Epithelial cell of prostate (primary cell): Measurements from ENCODE around the gene TIGD4.

Experiments
- DNase-seq: peaks from one replicate; pipeline ENCODE4 v3.0.0-alpha.2; 2011; ENCODE audit warnings: low read depth, low spot score
- H3K27ac ChIP-seq: fragments of 450-650 bp; 2 replicates; pipeline ENCODE4 v1.5.1; 2017; ENCODE audit warnings: mild to moderate bottlenecking

The TIGD4 gene

DNA sequence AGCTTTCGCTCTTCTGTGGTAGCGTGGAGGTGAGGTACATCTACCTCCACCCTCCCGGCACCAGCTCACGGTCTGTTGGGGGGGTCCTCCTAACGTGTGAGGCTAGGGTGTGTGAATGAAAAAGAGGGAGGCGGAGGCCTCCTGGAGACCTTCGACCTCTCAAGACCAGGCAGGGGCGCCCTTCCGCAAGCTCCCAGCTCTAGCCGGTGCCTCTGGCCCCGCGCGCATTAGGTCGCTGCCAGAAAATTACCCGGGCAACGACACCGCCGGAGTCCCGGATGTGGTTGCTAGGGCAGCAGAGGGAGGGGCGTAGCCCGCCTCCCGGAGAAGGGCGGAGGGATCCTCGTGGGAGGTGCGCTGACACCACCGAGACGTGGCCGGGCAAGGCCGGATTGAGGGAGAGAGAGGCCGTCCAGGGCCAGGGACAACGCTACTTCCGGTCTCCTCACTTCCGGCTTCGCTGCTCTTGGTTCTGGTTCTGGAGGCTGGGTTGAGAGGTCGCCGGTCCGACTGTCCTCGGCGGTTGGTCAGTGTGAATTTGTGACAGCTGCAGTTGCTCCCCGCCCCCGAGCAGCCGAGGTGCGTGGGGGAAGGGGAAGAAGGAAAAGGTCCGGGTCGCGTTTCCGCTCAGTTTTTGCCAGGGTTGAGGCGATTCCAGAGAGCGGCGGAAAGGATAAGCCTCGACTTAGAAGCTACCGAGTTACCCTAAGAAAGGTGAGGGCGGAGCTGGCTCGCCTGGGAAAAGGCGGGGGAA is at the start of gene TIGD4, which contains the start of gene ARFIP1:
Gene TIGD4 (minus strand): TSS at position 218 of the 754 bp plus-strand sequence. CDS start 8,726 bp downstream, outside the sequence.
Gene ARFIP1 (plus strand): TSS at position 442 of the 754 bp plus-strand sequence. CDS start 49,680 bp downstream, outside the sequence.
- peak within 1 kb of the TSS; percentile 87 for H3K27ac ChIP-seq
- DNase-seq = peak; percentile 88

DNA sequence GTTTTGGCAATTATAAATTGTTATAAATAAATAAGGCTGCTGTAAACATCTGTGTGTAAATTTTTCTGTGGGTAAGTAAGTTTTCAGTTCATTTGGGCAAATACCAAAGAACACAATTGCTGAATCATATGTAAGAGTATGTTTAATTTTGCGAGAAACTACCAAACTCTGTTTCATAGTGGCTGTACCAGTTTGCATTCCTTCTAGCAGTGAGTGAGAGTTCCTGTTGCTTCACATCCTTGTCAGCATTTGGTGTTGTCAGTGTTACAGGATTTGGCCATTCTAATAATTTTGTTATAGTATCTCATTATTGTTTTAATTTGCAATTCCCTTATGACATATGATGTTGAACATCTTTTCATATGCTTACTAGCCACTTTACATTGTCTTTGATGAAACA is 48.6 kb upstream of the TIGD4 start:
- H3K27ac ChIP-seq = no peak overlapping the region
- DNase-seq = no peak

GRCh38 chr4:152825336-152825735 is 45.8 kb upstream of the TIGD4 start:
- H3K27ac ChIP-seq = no peak overlapping the region
- no peak for DNase-seq

GRCh38 chr4:152824561-152824960 is 45.0 kb upstream of the TIGD4 start:
- no peak overlapping the region for H3K27ac ChIP-seq
- DNase-seq = no peak

DNA sequence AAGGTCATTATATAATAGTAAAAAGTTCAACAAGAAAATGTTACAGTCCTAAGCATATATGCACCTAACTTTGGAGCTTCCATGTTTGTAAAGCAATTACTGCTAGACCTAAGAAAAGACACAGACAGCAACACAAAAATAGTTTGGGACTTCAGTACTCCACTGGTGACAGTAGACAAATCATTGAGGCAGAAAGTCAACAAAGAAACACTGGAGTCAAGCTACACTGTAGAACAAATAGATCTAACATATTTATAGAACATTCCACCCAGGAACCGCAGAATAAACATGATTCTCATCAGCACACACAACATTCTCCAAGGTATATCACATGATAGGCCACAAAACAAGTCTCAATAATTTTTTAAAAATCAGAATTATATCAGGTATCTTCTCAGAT is 42.8 kb upstream of the TIGD4 start:
- DNase-seq = no peak
- no peak overlapping the region for H3K27ac ChIP-seq

DNA sequence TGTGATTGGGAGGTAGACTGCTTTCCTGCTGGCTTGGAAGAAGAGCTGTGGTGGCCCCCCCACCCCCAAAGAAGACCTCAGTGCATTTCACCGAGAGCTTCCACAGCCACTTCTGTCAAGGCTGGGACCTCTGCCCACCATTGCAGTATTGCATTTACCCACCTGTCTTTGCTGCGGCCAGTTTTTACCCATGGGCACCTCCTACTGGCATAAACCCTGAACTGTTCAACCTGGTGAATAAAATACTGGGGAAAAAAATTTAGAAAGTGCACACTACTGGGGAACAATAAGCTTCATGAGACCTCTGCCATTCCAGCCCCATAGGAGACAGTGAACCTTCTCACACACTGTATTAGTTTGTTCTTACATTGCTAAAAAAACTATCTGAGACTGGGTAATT is 40.5 kb upstream of the TIGD4 start:
- no peak for DNase-seq
- H3K27ac ChIP-seq = no peak overlapping the region

GRCh38 chr4:152819026-152819645 is 39.6 kb upstream of the TIGD4 start:
- no peak overlapping the region for H3K27ac ChIP-seq
- no peak for DNase-seq

DNA sequence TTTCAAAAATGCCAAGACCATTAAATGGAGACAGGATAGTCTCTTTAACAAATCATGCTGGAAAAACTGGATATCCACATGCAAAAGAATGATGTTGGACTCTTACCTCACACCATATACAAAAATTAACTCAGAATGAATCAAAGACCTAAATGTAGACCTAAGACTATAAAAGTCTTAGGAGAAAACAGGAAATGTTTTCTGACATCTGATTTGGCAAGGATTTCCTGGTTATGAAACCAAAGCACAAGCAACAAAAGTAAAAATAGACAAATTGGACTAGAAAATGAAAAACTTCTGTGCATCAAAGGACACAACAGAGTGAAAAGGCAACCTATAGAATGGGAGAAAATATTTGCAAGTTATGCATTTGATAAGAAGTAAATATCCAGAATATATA is 37.8 kb upstream of the TIGD4 start:
- DNase-seq = no peak
- no peak overlapping the region for H3K27ac ChIP-seq

- H3K27ac ChIP-seq = no peak overlapping the region
- DNase-seq = no peak
These were observed 35.5 kb upstream of the TIGD4 start for GRCh38 chr4:152815078-152815477.

DNA sequence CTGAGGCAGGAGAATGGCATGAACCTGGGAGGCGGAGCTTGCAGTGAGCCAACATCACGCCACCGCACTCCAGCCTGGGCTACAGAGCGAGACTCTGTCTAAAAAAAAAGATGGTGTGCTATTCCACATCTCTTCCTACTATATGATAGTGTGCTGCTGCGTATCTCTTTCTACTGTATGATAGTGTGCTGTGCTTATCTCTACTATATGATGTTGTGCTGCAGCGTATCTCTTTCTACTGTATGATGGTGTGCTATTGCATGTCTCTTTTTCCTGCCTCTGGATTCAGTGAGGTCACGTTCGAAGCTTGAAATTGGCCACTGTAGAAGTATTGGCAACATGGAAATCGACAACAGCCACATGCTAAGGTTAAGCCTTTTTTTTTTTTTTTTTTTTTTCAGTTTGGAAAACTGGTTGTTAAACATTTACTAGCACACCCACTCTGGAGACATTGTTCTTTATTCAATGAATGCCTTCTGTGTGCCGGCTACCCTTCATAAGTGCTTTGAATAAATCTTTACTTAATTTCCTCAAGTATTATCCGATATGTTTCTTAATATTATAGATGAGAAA is 31.3 kb upstream of the TIGD4 start:
- no peak for DNase-seq
- H3K27ac ChIP-seq = no peak overlapping the region

- no peak for DNase-seq
These were observed 29.1 kb upstream of the TIGD4 start for GRCh38 chr4:152808670-152809069.

DNA sequence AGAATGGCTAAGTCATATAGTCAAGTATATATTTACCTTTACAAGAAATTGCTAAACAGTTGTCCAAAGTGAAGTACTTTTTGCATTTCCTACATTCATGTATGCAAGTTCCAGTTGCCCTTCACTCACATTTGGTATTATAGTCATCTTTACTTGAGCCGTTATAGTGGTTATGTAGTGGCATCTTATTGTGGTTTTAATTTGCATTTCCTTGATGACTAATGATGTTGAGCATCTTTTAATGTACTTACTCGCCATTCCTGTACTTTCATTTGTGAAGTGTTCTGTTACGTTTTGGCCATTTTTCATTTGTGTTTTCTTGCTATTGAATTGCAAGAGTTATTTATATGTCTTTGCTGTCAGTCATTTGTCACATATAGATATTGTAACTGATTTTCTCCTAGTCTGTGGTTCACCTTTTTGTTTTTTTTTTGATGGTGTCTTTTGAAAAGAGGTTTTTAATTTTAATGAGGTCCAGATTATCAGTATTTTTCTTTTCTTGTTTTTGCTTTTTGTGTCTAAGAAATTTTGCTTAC is 27.8 kb upstream of the TIGD4 start:
- no peak for DNase-seq
- H3K27ac ChIP-seq = no peak overlapping the region

More at GRCh38 chr4:152808670-152809069, 29.1 kb upstream of the TIGD4 start:
- H3K27ac ChIP-seq = no peak overlapping the region

- H3K27ac ChIP-seq = no peak overlapping the region
- DNase-seq = no peak
These were observed 27.1 kb upstream of the TIGD4 start for GRCh38 chr4:152806501-152807125.

- no peak overlapping the region for H3K27ac ChIP-seq
- no peak for DNase-seq
These were observed 26.3 kb upstream of the TIGD4 start for GRCh38 chr4:152805818-152806217.

DNA sequence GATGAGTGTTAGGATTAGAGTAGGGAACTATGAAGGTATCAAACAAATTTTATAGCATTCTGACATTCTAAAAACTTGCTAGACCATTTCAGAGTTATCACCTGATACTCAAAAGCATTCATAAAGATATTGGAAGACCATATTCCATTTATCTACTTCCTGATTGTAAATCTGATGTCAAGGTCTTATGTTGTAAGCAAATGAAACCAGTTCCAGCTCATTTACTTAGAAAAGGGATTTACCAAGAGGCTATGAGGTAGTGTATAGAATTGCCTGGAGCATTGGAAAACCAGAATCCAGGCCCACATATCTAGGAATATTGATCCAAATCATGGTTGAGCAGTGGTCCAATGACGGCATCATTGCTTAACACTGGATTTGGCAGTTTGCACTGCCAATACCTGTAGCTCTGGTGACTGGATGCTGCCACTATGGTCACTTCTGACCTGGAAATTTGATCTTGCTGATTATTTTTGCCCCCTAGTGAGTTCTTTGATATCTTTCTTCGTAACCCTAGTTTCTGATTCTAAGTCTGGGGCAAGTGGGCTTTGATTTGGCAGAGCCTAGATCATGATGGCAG is 25.6 kb upstream of the TIGD4 start:
- no peak overlapping the region for H3K27ac ChIP-seq
- DNase-seq = no peak

DNA sequence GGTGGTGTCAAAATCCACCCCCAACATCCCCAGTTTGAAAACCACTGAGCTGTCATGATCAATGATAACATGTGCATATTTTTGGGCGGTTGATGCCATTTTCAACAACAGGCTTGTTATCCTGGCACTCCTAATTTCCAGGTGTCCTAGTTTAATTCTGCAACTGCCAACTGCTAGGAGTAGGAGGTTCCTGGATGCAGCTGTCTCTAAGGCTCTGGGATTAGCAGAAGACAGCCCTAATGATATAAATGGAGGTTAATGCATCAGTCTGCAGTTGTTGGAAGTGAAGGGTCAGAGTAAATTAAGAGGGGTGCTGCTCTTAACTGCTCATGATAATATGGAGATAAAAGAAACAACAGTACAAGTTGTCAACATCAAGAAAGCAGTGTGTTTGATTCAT is 24.0 kb upstream of the TIGD4 start:
- H3K27ac ChIP-seq = no peak overlapping the region
- no peak for DNase-seq

DNA sequence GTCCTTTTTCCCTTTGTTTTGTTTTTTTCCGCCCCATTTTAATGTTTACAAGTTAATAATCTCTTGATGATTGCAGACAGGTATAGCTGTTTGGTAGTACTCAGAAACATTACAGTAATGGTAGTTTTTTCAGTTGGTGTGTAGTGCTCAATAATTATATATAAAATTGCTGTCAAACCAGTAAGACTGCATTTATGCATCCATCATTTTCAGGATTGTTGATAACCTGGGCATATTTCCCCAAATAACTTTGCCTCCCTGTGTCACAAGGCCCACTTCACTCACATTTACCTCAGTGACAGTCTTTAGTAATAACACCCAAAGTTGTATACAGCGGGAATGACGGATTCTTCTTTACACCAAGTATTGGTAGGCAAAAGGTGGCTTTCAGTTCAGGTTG is 16.4 kb upstream of the TIGD4 start:
- no peak for DNase-seq
- no peak overlapping the region for H3K27ac ChIP-seq

GRCh38 chr4:152786627-152787026 is 7.1 kb upstream of the TIGD4 start:
- no peak overlapping the region for H3K27ac ChIP-seq
- no peak for DNase-seq

DNA sequence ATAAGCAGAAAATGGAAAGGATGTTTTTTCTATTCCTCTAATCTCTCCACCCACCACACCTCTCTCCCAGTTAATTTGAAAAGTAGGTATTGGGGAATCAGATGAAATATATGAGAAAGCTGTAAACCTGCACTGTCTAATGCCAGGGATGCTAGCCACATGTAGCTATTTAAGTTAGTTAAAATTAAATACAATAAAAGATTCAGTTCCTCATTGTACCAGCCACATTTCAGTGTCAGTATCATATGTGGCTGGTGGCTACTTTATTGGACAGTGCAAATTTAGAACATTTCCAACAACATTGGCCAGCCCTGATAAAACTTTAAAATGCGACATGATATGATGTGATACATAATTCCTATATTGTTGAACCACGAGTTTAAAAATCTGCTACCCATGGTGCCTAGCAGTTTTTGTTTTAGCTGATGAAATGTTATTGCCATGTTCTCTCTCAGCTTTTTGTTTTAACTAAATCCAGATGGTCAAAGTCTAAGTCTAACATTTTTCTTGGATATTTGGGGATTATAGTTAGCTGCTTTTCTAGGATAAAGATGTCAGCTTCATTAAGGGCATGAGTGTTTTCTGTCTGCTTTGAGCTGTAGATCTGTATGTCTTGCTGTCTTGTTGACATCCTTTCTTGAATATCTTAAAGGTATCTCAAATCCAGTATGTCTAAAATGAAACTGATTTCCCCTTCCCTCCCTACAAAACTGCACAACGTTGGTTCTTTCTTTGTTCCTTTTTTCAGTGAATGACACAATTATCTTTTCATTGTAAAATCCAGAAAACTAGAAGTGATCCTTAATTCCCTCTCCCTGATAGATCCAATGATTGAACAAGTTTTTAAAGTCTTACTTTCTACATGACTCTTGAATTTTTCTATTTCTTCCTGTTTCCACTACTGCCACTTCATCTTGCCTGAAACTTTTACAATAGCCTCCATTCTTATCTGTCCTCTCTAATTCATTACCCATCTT is 6.4 kb upstream of the TIGD4 start:
- DNase-seq = no peak
- H3K27ac ChIP-seq = no peak overlapping the region
